Gastroesophageal sphincter (tissue), 3 donors: ENCODE results near the gene PTMS.

Experiments
- CTCF ChIP-seq, 4 experiments: fragments of 200-600 bp in 2 of 4; fragments of 450-650 bp in 2 of 4; sonication (generic) in 1 of 4; IDR thresholded peaks; one replicate each; pipeline ENCODE4 v1.5.1; 2017 to 2019; ENCODE audit warnings: antibody characterized with exemption in 4 of 4, mild to moderate bottlenecking in 2 of 4, moderate library complexity in 2 of 4
- EP300 ChIP-seq: sonication (generic); formaldehyde crosslinking; IDR thresholded peaks from one replicate; pipeline ENCODE4 v1.6.1; 2017; ENCODE audit warnings: antibody characterized with exemption, mild to moderate bottlenecking
- POLR2AphosphoS5 ChIP-seq: sonication (generic); formaldehyde crosslinking; IDR thresholded peaks from one replicate; pipeline ENCODE4 v1.6.1; 2017; ENCODE audit warnings: antibody characterized with exemption

DNA sequence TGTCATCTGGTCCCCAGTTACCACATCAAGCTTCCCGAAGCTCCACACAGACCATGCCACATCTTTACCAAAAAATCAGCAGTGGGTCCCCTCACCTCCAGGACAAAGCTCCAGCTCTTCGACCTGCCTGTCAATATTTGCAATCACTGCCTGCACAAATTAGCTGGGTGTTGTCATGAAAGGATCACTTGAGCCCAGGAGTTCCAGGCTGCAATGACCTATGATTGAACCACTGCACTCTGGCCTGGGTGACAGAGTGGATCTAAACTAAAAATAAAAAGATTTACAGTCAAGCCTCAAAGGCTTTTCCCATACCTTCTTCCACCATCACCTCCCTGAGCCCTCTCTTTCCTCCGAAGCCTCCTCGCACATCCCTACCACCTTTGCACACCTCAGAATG lies 30.4 kb downstream of the PTMS start:
- no peak for TF ChIP-seq POLR2AphosphoS5
- no peak for TF ChIP-seq EP300
- TF ChIP-seq CTCF (IDR thresholded peaks at IDR 0.05): no peak
